HG03432 (cell line): ENCODE data around the gene PPP2R1B.
A peak's percentile ranks its signal among the peaks of the same experiment; 100 is the strongest.

Experiments
- ATAC-seq: cut with Tn5 transposase; IDR thresholded peaks from one replicate; pipeline ENCODE4 v1.9.1; 2021; ENCODE audit warnings: mild to moderate bottlenecking, moderate library complexity; ENCODE audit not compliant: unreplicated experiment

The PPP2R1B gene

DNA sequence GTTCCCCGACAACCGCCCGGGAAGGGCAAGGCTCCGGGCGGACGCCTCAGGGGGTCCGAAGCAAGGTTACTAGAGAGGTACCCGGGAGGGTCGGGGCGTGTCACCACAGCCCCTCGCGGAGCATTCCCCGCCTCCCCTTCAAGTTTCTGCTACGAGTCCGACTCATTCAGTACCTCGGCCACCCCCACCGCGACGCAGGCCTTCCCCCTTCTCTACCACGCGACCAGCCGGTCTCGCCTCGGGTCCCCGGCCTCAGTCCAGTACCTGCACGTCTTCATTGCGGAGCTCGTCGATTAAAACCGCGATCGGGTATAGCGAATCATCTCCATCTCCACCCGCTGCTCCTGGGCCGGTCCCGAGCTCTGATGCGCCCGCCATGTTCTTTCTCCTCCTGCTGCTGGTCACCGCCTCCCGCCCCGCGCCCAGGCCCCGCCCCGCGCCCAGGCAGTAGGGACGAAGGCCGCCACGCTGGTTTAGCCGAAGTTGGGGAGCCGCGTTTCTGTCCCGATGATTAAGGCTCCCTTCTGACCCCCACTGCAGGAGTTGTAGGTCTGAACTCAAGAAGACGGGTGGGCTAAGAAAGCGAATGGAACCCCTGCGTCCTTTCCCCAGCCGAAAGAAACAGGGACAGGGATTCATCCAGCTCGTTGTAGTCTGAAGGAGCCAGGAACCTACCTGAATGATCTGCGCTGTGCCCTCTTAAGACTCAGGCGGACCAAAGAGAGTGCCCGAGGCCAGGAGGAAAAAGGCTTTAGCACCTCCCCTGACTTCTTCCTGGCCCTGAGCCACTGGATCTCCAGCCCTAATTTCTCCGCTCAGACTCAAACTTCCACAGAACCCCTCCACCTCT, at the start of gene PPP2R1B:
Gene PPP2R1B (minus strand): TSS at position 406 of the 850 bp plus-strand sequence. CDS start 28 bp downstream, at position 378.
- peak; percentile 94 for ATAC-seq

DNA sequence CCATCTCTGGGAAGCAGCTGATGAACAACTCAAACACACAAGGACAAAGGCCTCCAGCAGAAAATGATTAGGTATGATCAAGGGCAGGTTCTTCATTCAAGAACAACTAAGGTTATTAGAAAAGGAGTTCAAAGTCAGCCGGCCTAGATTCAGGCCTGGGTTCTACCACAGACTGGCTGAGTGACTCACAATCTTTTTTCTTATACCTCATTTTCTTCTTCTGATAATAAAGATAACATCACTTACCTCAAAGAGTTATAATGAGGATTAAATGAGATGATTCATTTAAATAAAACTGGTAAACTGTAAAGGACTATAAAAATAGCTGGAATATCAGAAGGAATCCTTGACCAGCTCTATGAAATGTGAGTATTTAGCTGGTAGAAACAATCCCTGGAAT, 49.3 kb upstream of the PPP2R1B start:
- no peak for ATAC-seq

DNA sequence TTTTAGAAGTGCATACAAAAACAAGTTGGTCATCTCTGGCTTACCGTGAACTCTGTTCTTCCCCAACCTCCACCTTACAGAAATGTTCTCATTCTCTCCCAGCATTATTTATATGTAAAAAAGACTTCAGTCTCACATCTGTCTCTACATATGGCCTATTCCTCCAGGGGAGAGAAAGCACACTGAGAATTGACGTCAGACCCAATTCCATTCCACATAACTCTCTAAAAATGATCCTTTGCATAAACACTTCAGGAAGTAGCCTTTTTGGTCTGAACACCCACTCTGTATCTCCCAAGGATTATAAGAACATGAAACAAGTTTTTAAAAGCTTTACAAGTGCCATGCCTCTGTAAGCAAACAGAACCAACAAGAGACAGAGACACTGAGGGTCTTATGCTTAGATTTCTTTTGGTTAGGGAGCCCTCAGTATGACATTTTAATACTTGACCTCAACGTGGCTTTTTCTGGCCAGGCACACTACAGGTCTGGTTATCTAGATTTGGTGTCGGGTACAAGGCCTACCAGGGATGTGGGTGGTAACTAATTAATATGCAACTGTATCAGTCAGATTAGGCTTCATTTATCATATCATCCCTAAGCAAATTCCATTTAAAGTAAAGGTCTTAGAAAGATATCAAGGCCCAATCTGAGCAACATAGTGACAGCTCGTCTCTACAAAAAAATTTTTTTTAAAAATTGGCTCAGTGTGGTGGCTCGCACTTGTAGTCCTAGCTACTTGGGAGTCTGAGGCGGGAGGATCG, 48.5 kb upstream of the PPP2R1B start:
- ATAC-seq = no peak

GRCh38 chr11:111814106-111814505, 47.9 kb upstream of the PPP2R1B start:
- ATAC-seq = no peak

- no peak for ATAC-seq
Measured at GRCh38 chr11:111812211-111812610, 46.0 kb upstream of the PPP2R1B start.

DNA sequence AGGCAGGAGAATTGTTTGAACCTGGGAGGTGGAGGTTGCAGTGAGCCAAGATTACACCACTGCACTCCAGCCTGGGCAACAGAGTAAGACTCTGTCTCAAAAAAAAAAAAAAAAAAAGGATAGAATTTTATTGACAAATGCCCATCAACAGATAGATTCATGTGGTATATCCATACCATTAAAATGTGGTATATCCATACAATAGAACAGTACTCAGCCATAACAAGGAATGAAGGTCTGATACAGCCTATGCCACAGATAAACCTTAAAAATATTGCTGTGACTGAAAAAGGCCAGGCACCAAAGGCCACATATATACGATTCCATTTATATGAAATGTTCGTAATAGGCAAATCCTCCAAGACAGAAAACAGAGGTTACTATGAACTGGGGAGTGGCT, 45.3 kb upstream of the PPP2R1B start:
- no peak for ATAC-seq

- no peak for ATAC-seq
Measured at GRCh38 chr11:111808834-111809233, 42.6 kb upstream of the PPP2R1B start.

DNA sequence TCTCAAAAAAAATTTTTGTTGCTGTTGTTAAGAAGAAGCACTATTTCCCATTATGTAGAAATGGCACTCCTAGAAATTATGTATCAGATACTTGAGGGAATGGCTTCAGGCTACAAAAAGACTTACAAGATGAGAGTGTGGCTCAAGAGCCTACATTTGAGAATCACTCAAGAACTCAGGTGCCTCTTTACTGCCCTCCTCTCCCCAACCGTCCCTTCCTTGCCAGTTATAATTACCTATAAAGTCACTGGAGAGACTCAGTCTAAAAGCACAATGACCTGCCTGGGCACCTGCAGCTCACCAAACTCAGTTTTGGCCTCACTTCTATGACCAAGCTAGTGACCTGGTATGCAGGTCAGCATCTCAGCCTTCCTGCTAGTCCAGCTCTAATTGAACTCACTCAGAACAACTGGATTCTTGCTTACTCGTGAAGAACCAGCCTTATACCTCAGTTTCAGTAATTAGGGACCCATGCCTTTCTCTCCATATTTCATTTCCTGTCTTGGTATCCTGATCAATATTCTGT, 41.9 kb upstream of the PPP2R1B start:
- no peak for ATAC-seq

GRCh38 chr11:111807076-111807475, 40.9 kb upstream of the PPP2R1B start:
- ATAC-seq = no peak

DNA sequence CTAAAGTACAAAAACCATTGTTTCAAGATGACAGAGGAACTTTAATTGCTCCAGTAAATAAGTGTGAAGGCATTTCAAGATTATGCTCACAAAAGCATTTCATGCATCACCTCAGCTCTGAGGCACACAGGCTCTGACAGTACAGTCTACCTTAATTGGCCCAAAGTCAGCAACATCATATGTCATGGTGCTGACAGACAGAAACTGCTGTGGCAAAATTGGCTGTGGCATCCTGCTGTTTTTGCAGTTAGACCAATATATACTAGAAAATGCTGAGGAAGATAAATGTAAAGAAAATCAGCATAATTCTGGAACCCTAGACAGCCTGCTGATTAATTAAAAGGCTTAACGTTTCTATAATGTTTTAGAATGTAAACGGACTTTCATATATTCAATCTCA, 34.9 kb upstream of the PPP2R1B start:
- ATAC-seq = no peak

DNA sequence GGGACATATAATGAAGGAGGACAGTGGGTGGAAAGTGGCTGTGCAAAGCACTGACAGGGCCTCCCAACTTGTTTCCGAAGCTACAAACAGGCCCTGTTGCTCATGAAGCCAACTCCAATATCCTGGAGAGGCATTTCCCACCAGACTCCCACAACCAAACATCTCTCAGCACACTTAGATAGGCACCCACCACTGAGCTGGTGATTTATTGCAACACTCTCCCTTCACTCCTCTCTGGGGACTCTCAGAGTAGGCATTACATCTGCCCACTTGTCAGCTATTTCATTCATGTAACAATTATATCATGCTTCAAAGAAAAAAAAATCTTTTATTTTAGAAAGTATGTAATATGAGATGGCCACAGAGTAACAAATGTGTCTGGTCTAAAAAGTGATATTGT, 32.1 kb upstream of the PPP2R1B start:
- no peak for ATAC-seq

DNA sequence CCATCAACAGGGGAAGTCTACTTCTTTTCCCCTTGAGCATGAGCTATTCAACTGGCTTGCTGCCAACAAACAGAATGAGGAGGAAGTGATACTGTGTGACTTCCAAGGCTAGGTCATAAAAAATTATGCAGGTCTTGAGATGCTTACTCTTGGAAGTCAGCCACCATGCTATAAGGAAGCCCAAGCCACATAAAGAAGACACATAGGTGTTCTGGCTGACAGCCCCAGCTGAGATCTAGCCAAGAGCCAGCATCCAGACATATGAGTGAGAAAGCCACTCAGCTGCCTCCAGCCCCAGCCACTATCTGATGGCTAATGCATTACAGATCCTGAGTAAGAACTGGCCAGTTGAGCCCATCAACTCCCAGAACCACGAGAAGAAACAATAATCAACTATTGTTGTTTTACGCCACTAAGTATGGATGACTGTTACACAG, 31.0 kb upstream of the PPP2R1B start:
- ATAC-seq = peak; percentile 66

- ATAC-seq = no peak
Measured at GRCh38 chr11:111796696-111797095, 30.5 kb upstream of the PPP2R1B start.

- ATAC-seq = no peak
Measured at GRCh38 chr11:111795334-111795985, 29.3 kb upstream of the PPP2R1B start.

DNA sequence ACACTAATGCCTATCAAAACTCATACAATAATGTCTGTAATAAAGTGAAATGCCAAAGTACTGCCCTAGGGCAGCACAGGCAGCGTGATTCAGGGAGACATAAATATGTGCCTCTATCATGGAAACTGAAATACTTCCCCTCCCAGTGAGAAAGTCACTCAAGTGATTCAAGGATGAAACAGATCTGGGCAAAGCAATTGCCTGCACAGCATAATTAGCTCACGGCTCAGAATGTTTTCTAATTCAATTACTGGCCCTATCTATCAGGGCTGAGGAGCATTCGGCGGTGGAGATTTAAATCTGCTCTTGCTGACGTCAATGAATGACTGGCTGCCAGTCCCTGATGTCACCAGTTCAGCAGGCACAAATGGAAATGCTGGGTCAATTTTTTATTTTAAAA, 27.7 kb upstream of the PPP2R1B start:
- ATAC-seq = no peak

DNA sequence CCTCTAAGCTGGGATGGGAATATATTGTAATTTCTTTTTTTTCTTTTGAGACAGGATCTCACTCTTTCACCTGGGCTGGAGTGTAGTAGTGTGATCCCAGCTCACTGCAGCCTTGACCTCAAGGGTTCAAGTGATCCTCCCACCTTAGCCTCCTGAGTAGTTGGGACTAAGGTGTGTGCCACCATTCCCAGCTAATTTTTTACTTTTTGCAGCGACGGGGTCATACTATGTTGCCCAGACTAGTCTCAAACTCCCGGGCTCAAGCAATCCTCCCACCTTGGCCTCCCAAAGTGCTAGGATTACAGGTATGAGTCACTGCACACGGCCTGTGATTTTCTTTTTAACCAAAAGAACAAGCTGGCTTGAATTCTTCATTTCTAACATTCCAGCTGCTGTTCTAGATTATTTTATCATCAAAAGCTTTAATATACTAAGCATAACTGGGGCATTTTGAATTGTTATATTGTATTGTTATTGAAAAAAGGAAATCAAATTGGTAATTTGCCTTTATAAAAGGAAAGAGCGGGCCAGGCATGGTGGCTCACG, 26.8 kb upstream of the PPP2R1B start:
- ATAC-seq = no peak

GRCh38 chr11:111792314-111792713, 26.1 kb upstream of the PPP2R1B start:
- ATAC-seq = no peak

- ATAC-seq = no peak
Measured at GRCh38 chr11:111788464-111788863, 22.3 kb upstream of the PPP2R1B start.

DNA sequence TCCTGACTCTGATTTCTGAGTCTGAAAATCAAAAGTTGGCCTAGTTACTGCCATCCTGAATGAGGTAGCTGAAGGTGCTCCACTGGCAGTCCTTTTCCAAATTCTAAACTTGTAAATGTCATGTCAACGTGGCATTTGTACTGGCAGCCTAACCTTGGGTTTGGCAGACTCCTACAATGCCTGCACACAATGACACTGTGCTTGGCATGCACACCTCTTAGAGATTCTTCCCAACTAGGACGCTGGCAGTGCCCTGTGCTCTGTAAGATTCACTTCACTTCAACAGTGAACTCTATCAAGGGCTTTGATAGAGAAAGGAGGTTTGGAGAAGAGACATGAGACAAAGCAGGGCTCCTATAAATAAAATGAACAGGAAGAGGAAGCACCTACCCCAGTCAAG, 21.9 kb upstream of the PPP2R1B start:
- no peak for ATAC-seq

- ATAC-seq = no peak
Measured at GRCh38 chr11:111785886-111786412, 19.8 kb upstream of the PPP2R1B start.

GRCh38 chr11:111785076-111785475, 18.9 kb upstream of the PPP2R1B start:
- ATAC-seq = no peak
